ENCODE results near the gene MED9. TPM values are rescaled to one million over a fixed set of nuclear protein-coding genes. Genes with fewer than 3 reads are reported as not detected.

Gene MED9
- polyA plus RNA-seq, 1 donor from 2014 or later = 25.1 TPM

- Histone ChIP-seq H3F3A (ENCODE audit: insufficient read depth, low read length, poor library complexity, severe bottlenecking) (no peaks in the 10 kb centered on the region), H3K4me2 (ENCODE audit: low read length) (no peak overlapping the region), H3K9me3 (ENCODE audit: low read length) (no peaks in the 10 kb centered on the region), H3K36me3 (ENCODE audit: insufficient read depth, low read length) (no peaks in the 10 kb centered on the region), H3K79me2 (replicated peaks; ENCODE audit: insufficient read depth, low read length) (peaks cover under 1% of the 10 kb centered on the region), H4K20me1 (ENCODE audit: insufficient read depth) (no peaks in the 10 kb centered on the region), H3K9ac (ENCODE audit: low read length) (no peak overlapping the region), H2AFZ (ENCODE audit: low read depth, low read length) (no peak overlapping the region), H3K27ac (ENCODE audit: low read length) (no peak overlapping the region), H3K4me3 (ENCODE audit: low read length) (no peak overlapping the region), H3K27me3 (ENCODE audit: insufficient read depth, low read depth, low read length) (peaks cover 18% of the 10 kb centered on the region), H3K9me2 (ENCODE audit: insufficient read depth, low read length) (no peaks in the 10 kb centered on the region)
- no peak for TF ChIP-seq SMC3 (conservative IDR thresholded peaks at IDR 0.05; ENCODE audit: poor library complexity)
- no peak for TF ChIP-seq EP300 (conservative IDR thresholded peaks at IDR 0.05; ENCODE audit: poor library complexity, severe bottlenecking)
- TF ChIP-seq REST (IDR thresholded peaks at IDR 0.05; ENCODE audit: borderline replicate concordance) = no peak
- TF ChIP-seq EZH2 (IDR thresholded peaks at IDR 0.05; ENCODE audit: borderline replicate concordance, insufficient read depth, low read length, poor library complexity, severe bottlenecking) = no peak
- no peak for TF ChIP-seq POLR2AphosphoS5 (IDR thresholded peaks at IDR 0.05)
- no peak for TF ChIP-seq MXI1 (conservative IDR thresholded peaks at IDR 0.05; ENCODE audit: poor library complexity, severe bottlenecking)
- TF ChIP-seq CTCF (IDR thresholded peaks at IDR 0.05; ENCODE audit: poor library complexity, severe bottlenecking) = no peak
- TF ChIP-seq TAF1 (IDR thresholded peaks at IDR 0.05; ENCODE audit: low read depth) = no peak
- no peak for TF ChIP-seq RAD21 (conservative IDR thresholded peaks at IDR 0.05)
Observed at GRCh38 chr17:17499402-17500145, 22.8 kb downstream of the MED9 start.

GRCh38 chr17:17500999-17501605 lies 24.3 kb downstream of the MED9 start:
- Histone ChIP-seq H3K79me2 (replicated peaks; ENCODE audit: insufficient read depth, low read length) (no peaks in the 10 kb centered on the region), H3K9me2 (ENCODE audit: insufficient read depth, low read length) (no peaks in the 10 kb centered on the region), H3K27me3 (ENCODE audit: insufficient read depth, low read depth, low read length) (peaks cover 5% of the 10 kb centered on the region), H2AFZ (ENCODE audit: low read depth, low read length) (no peak overlapping the region), H3K9me3 (ENCODE audit: low read length) (no peaks in the 10 kb centered on the region), H3K4me3 (ENCODE audit: low read length) (no peak overlapping the region), H3F3A (ENCODE audit: insufficient read depth, low read length, poor library complexity, severe bottlenecking) (no peaks in the 10 kb centered on the region), H3K4me2 (ENCODE audit: low read length) (no peak overlapping the region), H3K27ac (ENCODE audit: low read length) (no peak overlapping the region), H4K20me1 (ENCODE audit: insufficient read depth) (no peaks in the 10 kb centered on the region), H3K36me3 (ENCODE audit: insufficient read depth, low read length) (no peaks in the 10 kb centered on the region), H3K9ac (ENCODE audit: low read length) (no peak overlapping the region)
- no peak for TF ChIP-seq TAF1 (IDR thresholded peaks at IDR 0.05; ENCODE audit: low read depth)
- TF ChIP-seq EZH2 (IDR thresholded peaks at IDR 0.05; ENCODE audit: borderline replicate concordance, insufficient read depth, low read length, poor library complexity, severe bottlenecking) = no peak
- no peak for TF ChIP-seq RAD21 (conservative IDR thresholded peaks at IDR 0.05)
- TF ChIP-seq MXI1 (conservative IDR thresholded peaks at IDR 0.05; ENCODE audit: poor library complexity, severe bottlenecking) = no peak
- TF ChIP-seq EP300 (conservative IDR thresholded peaks at IDR 0.05; ENCODE audit: poor library complexity, severe bottlenecking) = no peak
- no peak for TF ChIP-seq POLR2AphosphoS5 (IDR thresholded peaks at IDR 0.05)
- no peak for TF ChIP-seq CTCF (IDR thresholded peaks at IDR 0.05; ENCODE audit: poor library complexity, severe bottlenecking)
- no peak for TF ChIP-seq REST (IDR thresholded peaks at IDR 0.05; ENCODE audit: borderline replicate concordance)
- no peak for TF ChIP-seq SMC3 (conservative IDR thresholded peaks at IDR 0.05; ENCODE audit: poor library complexity)

Data from neural cell (in vitro differentiated cells).